ENCODE results near the gene ROBO1.

The ROBO1 gene

GRCh38 chr3:78614486-78614885 lies 1153.3 kb downstream of the ROBO1 start:
- H3K27me3 ChIP-seq (ENCODE audit: control insufficient read depth, insufficient read depth, low read length): no peaks in the 10 kb centered on the region

GRCh38 chr3:78613421-78613879 lies 1154.3 kb downstream of the ROBO1 start:
- H3K9me3 ChIP-seq (replicated peaks; ENCODE audit: low read length): no peaks in the 10 kb centered on the region
- H3K36me3 ChIP-seq (ENCODE audit: insufficient read depth, low read length): no peaks in the 10 kb centered on the region
- H3K4me3 ChIP-seq (ENCODE audit: low read length): no peak overlapping the region
- H3K4me2 ChIP-seq (ENCODE audit: low read length): no peak overlapping the region
- no peak overlapping the region for H3K9ac ChIP-seq (ENCODE audit: low read depth, low read length)
- peaks cover 8% of the 10 kb centered on the region for H3K4me1 ChIP-seq (ENCODE audit: control insufficient read depth, insufficient read depth, low read length)
- no peaks in the 10 kb centered on the region for H3K27me3 ChIP-seq (ENCODE audit: control insufficient read depth, insufficient read depth, low read length)

More at GRCh38 chr3:78614486-78614885, 1153.3 kb downstream of the ROBO1 start:
- H3K36me3 ChIP-seq (ENCODE audit: insufficient read depth, low read length): no peaks in the 10 kb centered on the region
- H3K4me3 ChIP-seq (ENCODE audit: low read length): no peak overlapping the region
- no peaks in the 10 kb centered on the region for H3K9me3 ChIP-seq (replicated peaks; ENCODE audit: low read length)
- H3K9ac ChIP-seq (ENCODE audit: low read depth, low read length): no peak overlapping the region
- H3K4me1 ChIP-seq (ENCODE audit: control insufficient read depth, insufficient read depth, low read length): peaks cover 8% of the 10 kb centered on the region
- H3K4me2 ChIP-seq (ENCODE audit: low read length): no peak overlapping the region

- H3K36me3 ChIP-seq (ENCODE audit: insufficient read depth, low read length): peaks cover 6% of the 10 kb centered on the region
- no peak overlapping the region for H3K9ac ChIP-seq (ENCODE audit: low read depth, low read length)
- H3K4me1 ChIP-seq (ENCODE audit: control insufficient read depth, insufficient read depth, low read length): peaks cover 8% of the 10 kb centered on the region
- H3K27me3 ChIP-seq (ENCODE audit: control insufficient read depth, insufficient read depth, low read length): no peaks in the 10 kb centered on the region
- no peak overlapping the region for H3K4me2 ChIP-seq (ENCODE audit: low read length)
- H3K4me3 ChIP-seq (ENCODE audit: low read length): no peak overlapping the region
- H3K9me3 ChIP-seq (replicated peaks; ENCODE audit: low read length): no peaks in the 10 kb centered on the region
Observed at GRCh38 chr3:78611278-78611677, 1156.5 kb downstream of the ROBO1 start.

- Histone ChIP-seq H3K4me2 (ENCODE audit: low read length) (no peak overlapping the region), H3K27me3 (ENCODE audit: control insufficient read depth, insufficient read depth, low read length) (no peaks in the 10 kb centered on the region), H3K36me3 (ENCODE audit: insufficient read depth, low read length) (peaks cover 10% of the 10 kb centered on the region), H3K9me3 (replicated peaks; ENCODE audit: low read length) (no peaks in the 10 kb centered on the region), H3K4me3 (ENCODE audit: low read length) (no peak overlapping the region), H3K4me1 (ENCODE audit: control insufficient read depth, insufficient read depth, low read length) (peaks cover 8% of the 10 kb centered on the region), H3K9ac (ENCODE audit: low read depth, low read length) (no peak overlapping the region)
Observed at GRCh38 chr3:78610462-78611125, 1157.2 kb downstream of the ROBO1 start.

GRCh38 chr3:78606756-78607155 lies 1161.0 kb downstream of the ROBO1 start:
- H3K4me1 ChIP-seq (ENCODE audit: control insufficient read depth, insufficient read depth, low read length): peaks cover 15% of the 10 kb centered on the region
- H3K9ac ChIP-seq (ENCODE audit: low read depth, low read length): no peak overlapping the region
- H3K4me3 ChIP-seq (ENCODE audit: low read length): no peak overlapping the region
- H3K36me3 ChIP-seq (ENCODE audit: insufficient read depth, low read length): peaks cover 10% of the 10 kb centered on the region
- no peak overlapping the region for H3K4me2 ChIP-seq (ENCODE audit: low read length)
- no peaks in the 10 kb centered on the region for H3K27me3 ChIP-seq (ENCODE audit: control insufficient read depth, insufficient read depth, low read length)
- no peaks in the 10 kb centered on the region for H3K9me3 ChIP-seq (replicated peaks; ENCODE audit: low read length)

- Histone ChIP-seq H3K27me3 (ENCODE audit: control insufficient read depth, insufficient read depth, low read length) (no peaks in the 10 kb centered on the region), H3K36me3 (ENCODE audit: insufficient read depth, low read length) (peaks cover 10% of the 10 kb centered on the region), H3K4me2 (ENCODE audit: low read length) (no peak overlapping the region), H3K4me1 (ENCODE audit: control insufficient read depth, insufficient read depth, low read length) (peaks cover 8% of the 10 kb centered on the region), H3K4me3 (ENCODE audit: low read length) (no peak overlapping the region), H3K9me3 (replicated peaks; ENCODE audit: low read length) (no peaks in the 10 kb centered on the region), H3K9ac (ENCODE audit: low read depth, low read length) (no peak overlapping the region)
Observed at GRCh38 chr3:78605178-78605577, 1162.6 kb downstream of the ROBO1 start.

GRCh38 chr3:78604341-78604740 lies 1163.5 kb downstream of the ROBO1 start:
- Histone ChIP-seq H3K4me2 (ENCODE audit: low read length) (no peak overlapping the region), H3K4me1 (ENCODE audit: control insufficient read depth, insufficient read depth, low read length) (peaks cover 6% of the 10 kb centered on the region), H3K36me3 (ENCODE audit: insufficient read depth, low read length) (peaks cover 10% of the 10 kb centered on the region), H3K4me3 (ENCODE audit: low read length) (no peak overlapping the region), H3K9ac (ENCODE audit: low read depth, low read length) (no peak overlapping the region), H3K9me3 (replicated peaks; ENCODE audit: low read length) (no peaks in the 10 kb centered on the region), H3K27me3 (ENCODE audit: control insufficient read depth, insufficient read depth, low read length) (no peaks in the 10 kb centered on the region)

GRCh38 chr3:78601249-78601648 lies 1166.5 kb downstream of the ROBO1 start:
- Histone ChIP-seq H3K9me3 (replicated peaks; ENCODE audit: low read length) (no peaks in the 10 kb centered on the region), H3K4me2 (ENCODE audit: low read length) (no peak overlapping the region), H3K4me3 (ENCODE audit: low read length) (no peak overlapping the region), H3K4me1 (ENCODE audit: control insufficient read depth, insufficient read depth, low read length) (peaks cover 6% of the 10 kb centered on the region), H3K36me3 (ENCODE audit: insufficient read depth, low read length) (peaks cover 4% of the 10 kb centered on the region), H3K27me3 (ENCODE audit: control insufficient read depth, insufficient read depth, low read length) (no peaks in the 10 kb centered on the region), H3K9ac (ENCODE audit: low read depth, low read length) (no peak overlapping the region)

GRCh38 chr3:78589778-78590177 lies 1178.0 kb downstream of the ROBO1 start:
- no peaks in the 10 kb centered on the region for H3K9me3 ChIP-seq (replicated peaks; ENCODE audit: low read length)
- H3K4me2 ChIP-seq (ENCODE audit: low read length): no peak overlapping the region

GRCh38 chr3:78588906-78589621 lies 1178.7 kb downstream of the ROBO1 start:
- Histone ChIP-seq H3K9me3 (replicated peaks; ENCODE audit: low read length) (no peaks in the 10 kb centered on the region), H3K4me1 (ENCODE audit: control insufficient read depth, insufficient read depth, low read length) (no peaks in the 10 kb centered on the region), H3K27me3 (ENCODE audit: control insufficient read depth, insufficient read depth, low read length) (no peaks in the 10 kb centered on the region), H3K9ac (ENCODE audit: low read depth, low read length) (no peak overlapping the region), H3K36me3 (ENCODE audit: insufficient read depth, low read length) (no peaks in the 10 kb centered on the region), H3K4me2 (ENCODE audit: low read length) (no peak overlapping the region), H3K4me3 (ENCODE audit: low read length) (no peak overlapping the region)

More at GRCh38 chr3:78589778-78590177, 1178.0 kb downstream of the ROBO1 start:
- no peak overlapping the region for H3K4me3 ChIP-seq (ENCODE audit: low read length)
- no peaks in the 10 kb centered on the region for H3K27me3 ChIP-seq (ENCODE audit: control insufficient read depth, insufficient read depth, low read length)
- no peak overlapping the region for H3K9ac ChIP-seq (ENCODE audit: low read depth, low read length)
- no peaks in the 10 kb centered on the region for H3K36me3 ChIP-seq (ENCODE audit: insufficient read depth, low read length)
- H3K4me1 ChIP-seq (ENCODE audit: control insufficient read depth, insufficient read depth, low read length): no peaks in the 10 kb centered on the region

- H3K4me3 ChIP-seq (ENCODE audit: low read length): no peak overlapping the region
- H3K36me3 ChIP-seq (ENCODE audit: insufficient read depth, low read length): no peaks in the 10 kb centered on the region
- H3K4me2 ChIP-seq (ENCODE audit: low read length): no peak overlapping the region
- no peak overlapping the region for H3K9ac ChIP-seq (ENCODE audit: low read depth, low read length)
- no peaks in the 10 kb centered on the region for H3K27me3 ChIP-seq (ENCODE audit: control insufficient read depth, insufficient read depth, low read length)
- H3K9me3 ChIP-seq (replicated peaks; ENCODE audit: low read length): no peaks in the 10 kb centered on the region
- no peaks in the 10 kb centered on the region for H3K4me1 ChIP-seq (ENCODE audit: control insufficient read depth, insufficient read depth, low read length)
Observed at GRCh38 chr3:78580681-78581080, 1187.1 kb downstream of the ROBO1 start.

GRCh38 chr3:78571486-78571885 lies 1196.3 kb downstream of the ROBO1 start:
- no peaks in the 10 kb centered on the region for H3K4me1 ChIP-seq (ENCODE audit: control insufficient read depth, insufficient read depth, low read length)
- no peaks in the 10 kb centered on the region for H3K27me3 ChIP-seq (ENCODE audit: control insufficient read depth, insufficient read depth, low read length)
- H3K4me3 ChIP-seq (ENCODE audit: low read length): no peak overlapping the region
- no peak overlapping the region for H3K4me2 ChIP-seq (ENCODE audit: low read length)
- H3K36me3 ChIP-seq (ENCODE audit: insufficient read depth, low read length): no peaks in the 10 kb centered on the region
- H3K9me3 ChIP-seq (replicated peaks; ENCODE audit: low read length): no peaks in the 10 kb centered on the region
- H3K9ac ChIP-seq (ENCODE audit: low read depth, low read length): no peak overlapping the region
